Activated CD8-positive, alpha-beta memory T cell treated with anti-CD3 and anti-CD28 coated beads, Interleukin-2, amount 50 U/mL, for 4 hours (primary cell): ENCODE results near the gene SUPT20H.
A peak's percentile ranks its signal among the peaks of the same experiment; 100 is the strongest.

Experiments used
- DNase-seq: peaks from one replicate; pipeline ENCODE4 v3.0.0-alpha.2; 2020

Gene SUPT20H

DNA sequence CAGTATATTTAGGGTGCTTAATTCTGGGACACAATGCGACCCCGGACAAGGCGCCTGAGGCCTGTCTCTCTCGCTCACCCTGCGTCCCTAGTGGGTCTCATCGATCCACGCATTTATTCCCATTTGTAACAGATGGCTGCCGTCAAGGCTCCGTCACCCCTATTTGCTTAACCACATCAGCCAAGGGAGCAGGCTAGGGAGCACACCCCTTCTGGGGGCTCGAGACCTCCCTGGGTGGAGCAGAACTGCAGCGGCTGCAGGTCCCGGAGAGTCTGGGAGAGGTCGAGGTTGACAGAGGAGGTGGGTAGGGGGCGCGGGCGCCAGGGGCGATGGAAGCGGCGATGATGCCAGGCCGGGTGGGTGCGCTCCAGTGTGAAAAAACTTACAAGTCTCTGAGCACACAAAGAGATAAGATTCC is 60.9 kb downstream of the SUPT20H start:
- peak; percentile 29 for DNase-seq

DNA sequence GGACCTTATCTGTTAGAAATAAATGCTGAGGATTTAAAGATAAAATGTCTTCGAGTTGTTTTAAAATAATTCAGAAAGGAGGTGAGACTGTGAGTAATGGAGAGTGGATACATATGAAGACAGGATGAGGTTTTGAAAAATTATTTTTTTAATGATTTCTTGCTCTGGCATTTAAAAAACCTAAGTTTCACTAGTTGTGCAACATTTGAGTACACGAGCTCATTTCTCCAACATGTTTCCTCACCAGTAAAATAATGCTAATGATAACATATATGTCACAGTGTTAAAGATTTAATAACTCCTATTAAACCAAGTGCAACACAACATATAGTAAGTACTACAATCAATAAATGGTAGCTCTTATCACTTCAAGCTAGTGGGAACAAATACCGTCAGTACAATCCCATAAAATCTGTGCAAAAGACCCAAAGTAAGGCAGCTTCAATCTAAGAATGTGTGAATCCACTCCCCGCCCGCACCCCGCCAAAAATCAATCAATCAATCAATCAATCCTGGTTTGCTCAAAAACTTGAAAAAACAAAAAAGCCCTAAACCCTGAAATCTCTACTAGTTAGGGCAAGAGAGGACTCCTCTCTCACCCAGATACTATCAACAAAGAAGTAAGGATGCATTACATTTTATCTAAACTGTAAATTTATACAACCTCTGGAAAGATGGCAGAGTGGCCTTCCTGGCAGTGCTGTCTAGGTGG is 61.6 kb downstream of the SUPT20H start:
- DNase-seq = no peak

DNA sequence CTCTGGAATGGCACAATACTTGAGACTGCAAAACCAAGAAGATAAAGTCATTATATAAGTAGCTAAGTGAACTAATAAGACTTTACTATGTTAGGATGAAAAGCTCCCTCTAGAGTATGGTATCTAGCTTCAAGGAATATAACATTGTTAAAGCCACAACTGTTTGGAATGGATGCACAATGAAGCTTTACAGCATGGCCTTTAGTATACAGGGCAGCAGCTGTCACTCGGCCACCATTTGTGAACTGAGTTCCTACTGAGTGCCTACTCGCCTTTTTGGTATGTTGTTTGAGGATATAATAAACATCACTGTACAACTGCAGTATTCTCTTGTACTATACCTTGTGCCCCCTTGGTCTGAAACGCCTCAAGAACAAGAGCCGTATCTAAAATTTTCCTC is 67.1 kb downstream of the SUPT20H start:
- no peak for DNase-seq

DNA sequence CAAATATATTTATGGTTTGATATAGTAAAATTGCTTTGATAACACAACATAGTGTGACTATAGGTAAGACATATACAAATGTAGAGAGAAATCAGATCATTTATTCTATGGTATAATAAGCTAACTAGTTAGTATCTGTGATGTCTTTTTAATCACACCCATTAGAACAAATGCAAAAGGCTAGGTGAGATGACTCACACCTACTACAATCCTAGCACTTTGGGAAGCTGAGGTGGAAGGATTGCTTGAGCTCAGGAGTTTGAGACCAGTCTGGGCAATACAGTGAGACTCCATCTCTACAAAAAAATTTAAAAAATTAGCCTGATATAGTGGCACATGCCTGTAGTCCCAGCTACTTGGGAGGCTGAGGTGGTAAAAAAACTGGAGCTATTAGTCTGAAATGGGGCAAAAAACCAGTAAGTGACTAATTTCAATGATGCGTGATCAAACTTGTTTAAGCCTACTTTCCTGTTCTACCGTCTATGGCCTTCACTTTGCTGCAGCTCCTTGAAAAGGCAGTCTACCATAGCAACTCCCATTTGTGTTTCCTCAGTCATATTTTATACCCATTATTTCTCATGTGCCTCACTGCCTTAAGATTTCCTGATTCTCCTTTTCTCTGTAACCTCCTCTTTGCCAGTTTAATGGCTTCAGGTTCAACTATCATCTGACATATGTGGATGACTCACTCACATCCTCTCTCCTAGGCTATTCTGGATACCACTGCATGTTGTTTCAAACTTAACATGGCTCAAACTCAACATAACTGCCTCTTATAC is 72.8 kb downstream of the SUPT20H start:
- no peak for DNase-seq

DNA sequence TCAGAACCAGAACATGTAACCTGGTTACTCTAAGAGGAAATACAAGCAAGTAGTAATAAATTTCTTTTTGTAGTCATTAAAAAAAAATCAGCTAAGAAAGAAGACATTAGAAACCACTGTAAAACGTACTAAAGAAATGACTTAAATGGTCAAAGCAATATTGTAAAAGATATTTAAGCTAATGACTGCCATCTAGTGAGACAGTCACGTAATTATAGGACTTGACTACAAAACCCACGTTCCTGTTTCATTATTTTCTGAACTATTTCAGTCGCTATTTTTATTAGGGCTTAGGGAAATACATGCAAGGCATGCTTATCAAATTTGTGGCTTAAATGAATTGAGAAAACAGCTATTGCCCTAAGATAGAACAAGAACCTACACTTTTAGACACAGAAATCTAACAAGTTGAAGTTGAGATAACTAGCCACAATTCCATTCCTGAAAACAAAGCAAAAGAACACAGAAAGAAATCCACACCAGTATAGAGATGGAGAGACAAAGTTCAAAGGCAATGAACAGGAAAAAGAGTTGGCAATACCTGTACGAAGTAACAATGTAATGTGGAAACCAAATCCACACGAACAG is 78.2 kb downstream of the SUPT20H start:
- DNase-seq = no peak

DNA sequence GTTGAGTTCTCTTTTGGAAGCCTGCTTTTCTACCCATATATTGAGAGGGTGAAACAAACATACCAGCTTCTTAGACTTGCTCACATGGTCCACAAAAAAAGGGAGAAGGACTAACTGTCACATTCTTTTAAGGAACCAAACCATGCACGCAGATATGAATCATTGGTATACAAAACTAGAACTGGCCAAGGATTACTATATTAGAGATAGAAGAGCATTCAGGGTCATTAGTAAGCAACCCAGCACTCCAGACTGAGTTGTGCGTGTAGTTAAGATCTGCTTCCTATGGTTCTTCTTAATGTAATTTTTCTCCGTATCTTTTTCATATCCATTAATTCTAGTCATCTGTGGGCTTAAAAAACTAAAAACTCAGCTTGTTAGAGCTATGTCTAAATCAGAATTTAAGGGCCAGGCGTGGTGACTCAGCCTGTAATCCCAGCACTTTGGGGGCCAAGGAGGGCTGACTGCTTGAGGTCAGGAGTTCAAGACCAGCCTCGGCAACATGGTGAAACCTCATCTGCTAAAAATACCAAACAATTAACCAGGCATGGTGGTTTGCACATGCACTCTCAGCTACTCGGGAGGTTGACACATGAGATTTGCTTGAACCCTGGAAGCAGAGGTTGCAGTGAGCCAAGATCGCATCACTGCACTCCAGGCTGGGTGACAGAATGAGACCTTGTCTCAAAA is 80.0 kb downstream of the SUPT20H start:
- DNase-seq = no peak

DNA sequence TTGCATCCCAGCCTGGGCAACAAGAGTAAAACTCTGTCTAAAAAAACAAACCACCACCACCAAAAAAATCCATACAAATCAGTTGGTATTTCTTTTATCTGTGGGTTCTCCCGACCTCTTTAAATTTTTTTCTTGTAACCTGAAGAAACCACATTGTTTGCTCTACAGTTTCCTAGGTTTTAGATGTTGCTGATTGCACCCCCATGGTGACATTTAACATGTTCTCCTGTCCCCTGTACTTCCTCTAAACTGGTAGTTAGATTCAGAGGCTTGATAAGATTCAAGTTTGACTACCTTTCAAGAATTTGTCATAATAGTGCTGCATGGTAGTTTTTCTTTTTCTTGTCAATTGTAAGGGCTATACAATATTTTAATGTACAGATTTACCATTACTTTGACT is 84.3 kb downstream of the SUPT20H start:
- no peak for DNase-seq

DNA sequence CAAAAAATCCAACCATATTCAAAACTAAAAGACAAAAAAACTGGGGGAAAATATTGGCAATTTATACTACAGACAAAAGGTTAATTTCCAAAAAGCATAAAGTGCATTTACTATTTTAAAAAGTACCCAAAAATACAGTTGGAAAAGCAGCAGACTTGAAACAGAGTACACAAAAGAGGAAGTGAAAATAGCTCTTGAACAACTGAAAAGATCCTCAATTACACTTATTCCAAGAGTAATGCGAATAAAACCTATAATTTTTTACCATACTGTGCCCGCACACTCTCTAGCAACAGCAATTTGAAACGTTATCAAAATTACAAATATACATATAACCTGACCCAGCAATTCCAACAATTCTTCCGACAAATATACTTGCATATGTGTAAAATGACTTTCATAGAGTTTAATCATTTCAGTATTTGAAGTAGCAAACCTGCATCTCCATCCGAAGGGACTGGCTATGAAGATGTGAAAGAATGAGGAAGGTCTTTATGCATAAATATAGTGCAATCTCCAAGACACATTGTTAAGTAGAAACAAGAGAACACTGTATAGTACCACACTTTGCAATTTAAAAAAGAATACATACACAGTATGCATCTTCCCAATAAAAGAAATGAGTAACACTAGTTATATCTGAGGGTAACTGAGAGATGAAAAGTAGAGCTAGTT is 85.7 kb downstream of the SUPT20H start:
- no peak for DNase-seq

DNA sequence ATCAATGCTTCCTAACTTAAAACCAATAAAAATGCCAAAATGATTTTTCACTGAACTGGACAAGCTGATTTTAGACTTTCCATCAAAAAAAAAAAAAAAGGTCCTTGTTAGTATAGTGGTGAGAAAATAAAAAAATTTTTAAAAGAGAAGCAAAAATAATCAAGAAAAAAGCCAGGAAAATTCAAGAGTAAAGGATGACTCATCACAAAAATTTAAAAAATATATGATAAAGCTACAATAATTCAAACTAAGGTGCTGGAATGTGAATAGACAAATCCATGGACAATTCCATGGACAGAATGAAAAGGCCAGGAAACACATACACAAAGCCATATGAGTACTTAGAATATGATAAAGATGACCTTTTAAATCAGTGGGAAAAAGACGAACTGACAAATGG is 86.5 kb downstream of the SUPT20H start:
- no peak for DNase-seq

DNA sequence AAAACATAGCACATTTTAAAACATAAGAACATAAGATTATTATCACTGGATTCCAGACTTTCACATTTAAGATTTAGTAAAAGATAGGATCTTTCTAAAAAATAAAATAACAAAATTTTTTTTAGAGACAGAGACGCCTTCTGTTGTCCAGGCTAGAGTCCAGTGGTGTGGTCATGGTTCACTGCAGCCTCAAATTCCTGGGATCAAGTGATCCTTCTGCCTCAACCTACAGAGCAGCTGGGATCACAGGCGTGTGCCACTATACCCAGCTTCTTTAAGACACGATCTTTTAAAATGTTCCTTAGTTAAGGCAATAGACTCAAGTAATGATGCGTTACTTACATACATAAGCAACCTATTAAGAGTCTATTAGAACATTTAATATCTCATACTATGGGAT is 93.1 kb downstream of the SUPT20H start:
- DNase-seq = no peak

DNA sequence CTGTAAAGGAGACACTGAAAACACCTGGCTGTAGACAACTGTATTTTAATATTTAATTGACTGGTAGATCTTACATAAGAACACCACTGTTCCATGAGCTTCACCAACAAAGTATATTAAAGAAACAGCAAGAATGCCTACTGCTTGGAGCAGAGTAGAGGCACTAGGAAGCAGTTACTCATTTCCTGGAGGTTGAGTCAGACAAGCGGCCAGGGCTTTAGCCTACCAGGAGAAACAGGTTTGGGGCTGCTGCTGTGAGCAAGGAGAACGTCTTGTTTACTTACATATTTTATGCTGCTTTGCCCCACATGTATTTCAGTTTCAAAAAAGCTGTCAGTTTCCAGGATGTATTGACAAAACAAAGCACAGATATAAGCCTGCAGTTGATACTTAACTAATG is 93.7 kb downstream of the SUPT20H start:
- no peak for DNase-seq

DNA sequence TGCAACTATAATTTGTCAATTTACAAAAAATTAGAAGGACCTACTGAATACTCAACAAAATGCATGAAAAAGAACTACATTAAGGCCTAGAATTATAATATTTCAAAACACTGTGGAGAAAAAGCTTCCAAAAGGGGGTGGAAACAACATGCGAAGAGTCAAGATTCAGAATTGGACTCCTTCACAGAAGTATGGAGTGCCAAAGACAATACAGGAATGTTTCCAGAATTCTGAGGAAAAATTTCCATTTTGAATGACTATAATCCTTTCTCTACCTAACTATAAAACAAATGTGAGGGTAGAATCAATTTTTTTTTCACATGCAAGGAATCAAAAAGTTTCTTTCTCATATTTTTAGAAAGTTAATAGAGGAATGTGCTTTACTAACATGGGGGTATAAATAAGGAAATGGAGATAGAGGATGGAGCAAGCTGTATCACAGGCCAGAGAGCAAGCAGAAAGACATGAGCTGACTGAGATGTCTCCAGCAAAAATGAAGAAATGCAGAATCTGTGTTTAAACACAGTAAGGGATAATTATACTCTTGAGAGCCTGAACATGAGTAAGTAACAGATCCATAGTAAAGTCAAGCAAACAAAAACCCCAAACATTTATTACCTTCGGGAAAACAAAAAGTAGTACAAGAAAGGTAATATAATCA is 99.9 kb downstream of the SUPT20H start:
- no peak for DNase-seq
